Inflammatory macrophage (primary cell): ENCODE data around the gene RNASEH2B.

Experiments used
- DNase-seq, 2 donors: peaks; one replicate each; pipeline ENCODE4 v3.0.0-alpha.2; 2020 to 2022
- total RNA-seq, 18 experiments: gene quantifications; one replicate each; lab custom pipeline; 2026; ENCODE audit warnings: mixed read lengths in 6 of 18, inconsistent platforms in 2 of 18; lab: John Stamatoyannopoulos, UW

Gene RNASEH2B, protein sequence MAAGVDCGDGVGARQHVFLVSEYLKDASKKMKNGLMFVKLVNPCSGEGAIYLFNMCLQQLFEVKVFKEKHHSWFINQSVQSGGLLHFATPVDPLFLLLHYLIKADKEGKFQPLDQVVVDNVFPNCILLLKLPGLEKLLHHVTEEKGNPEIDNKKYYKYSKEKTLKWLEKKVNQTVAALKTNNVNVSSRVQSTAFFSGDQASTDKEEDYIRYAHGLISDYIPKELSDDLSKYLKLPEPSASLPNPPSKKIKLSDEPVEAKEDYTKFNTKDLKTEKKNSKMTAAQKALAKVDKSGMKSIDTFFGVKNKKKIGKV
- total RNA-seq: 17.4 to 59.1 (median 39.7) reads per million in 18 experiments

DNA sequence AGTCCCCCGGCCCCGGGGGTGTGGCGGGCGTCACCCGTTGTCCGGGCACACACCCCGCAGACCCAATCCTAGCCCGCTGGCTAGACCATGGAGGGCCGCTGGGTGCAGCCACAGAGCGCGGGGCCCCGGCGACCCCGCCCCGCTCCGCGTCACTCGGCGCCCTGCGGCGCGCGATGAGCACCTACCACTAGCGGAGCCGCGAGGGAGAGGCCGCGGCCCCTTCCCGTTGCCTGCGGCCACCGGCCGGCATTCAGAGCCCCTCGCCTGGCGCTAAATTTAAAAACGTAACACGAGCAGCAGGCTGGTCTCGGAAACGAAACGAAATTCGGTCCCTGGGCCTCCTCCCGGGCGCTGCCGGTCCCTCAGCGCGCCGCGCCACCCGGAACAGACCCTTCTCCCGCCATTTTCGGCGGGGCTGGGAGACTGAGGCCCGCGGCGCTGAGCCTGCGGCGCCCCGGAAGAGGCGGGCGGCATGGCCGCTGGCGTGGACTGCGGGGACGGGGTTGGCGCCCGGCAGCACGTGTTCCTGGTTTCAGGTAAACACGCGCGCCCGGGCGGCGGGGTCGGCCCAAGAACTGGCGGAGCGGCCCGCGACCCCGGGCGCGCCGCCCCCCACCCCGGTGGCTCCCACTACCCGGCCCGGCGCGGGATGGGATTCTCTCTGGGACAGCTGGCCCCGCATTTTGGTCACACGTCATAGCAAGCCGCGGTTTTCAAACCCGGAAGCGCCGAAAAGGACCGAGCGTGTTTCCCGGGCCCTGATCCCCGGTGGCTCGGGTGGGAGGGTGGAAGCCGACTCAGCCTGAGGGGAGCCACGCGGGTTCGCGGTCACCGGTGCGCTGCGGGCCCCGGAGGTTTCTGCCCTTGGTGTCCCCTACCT, at the start of gene RNASEH2B:
Gene RNASEH2B (plus strand): TSS at position 187 of the 880 bp plus-strand sequence. CDS start 286 bp downstream, at position 473.
- DNase-seq: peak; percentile 63 to 75

DNA sequence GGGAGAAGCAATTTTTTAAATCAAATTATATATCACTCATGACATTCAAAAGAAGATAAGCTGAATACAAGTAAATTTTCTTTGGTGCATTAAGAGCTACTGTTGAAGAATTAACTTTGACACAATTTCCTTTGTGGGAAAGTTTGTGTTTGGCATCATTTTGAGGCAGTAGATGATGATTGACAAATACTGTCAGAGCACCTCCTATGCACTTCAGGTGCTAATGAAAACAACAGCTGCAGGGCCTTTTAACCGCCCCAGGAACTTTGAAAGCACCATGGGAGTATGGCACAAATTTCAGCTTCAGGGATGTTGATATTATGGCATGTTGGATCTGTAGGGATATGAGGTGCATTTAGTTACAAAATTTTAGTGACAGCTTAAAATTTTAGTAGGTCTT, 45.1 kb upstream of the RNASEH2B start:
- no peak for DNase-seq

DNA sequence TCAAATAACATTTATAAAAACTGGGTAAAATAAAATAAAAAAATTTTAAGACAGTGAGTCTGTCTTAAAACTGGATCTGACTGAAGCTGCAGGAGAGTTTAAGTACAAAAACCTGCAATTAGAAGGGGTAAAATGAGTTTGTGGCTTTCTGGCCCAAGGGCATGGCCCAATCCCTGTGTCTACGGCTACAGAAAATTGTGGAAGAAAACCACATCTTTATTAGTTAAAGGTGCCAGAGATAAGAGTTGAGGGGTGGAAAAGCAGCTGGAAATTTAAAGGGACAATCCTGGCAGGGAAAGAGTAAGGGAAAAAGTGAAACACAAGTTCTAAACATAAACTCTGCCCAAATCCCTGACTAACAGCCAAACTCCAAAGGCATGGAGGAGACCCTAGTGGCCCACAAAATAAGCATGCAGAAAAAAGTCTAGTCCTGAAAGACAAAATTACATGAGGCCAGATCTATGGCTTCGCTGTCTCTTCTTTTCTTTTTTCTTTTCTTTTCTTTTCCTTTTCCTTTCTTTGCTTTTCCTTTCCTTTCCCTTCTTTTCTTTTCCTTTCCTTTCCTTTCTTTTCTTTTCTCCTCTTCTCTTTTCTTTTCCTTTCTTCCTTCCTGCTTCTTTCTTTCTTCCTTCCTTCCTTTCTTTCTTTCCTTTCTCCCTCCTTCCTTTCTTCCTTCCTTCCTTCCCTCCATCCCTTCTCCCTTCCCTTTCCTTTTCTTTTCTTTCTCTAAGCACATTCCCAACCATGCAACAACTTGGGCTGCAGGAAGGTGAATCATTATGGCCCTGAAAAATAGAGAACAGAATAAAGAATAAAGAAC, 42.6 kb upstream of the RNASEH2B start:
- no peak for DNase-seq

DNA sequence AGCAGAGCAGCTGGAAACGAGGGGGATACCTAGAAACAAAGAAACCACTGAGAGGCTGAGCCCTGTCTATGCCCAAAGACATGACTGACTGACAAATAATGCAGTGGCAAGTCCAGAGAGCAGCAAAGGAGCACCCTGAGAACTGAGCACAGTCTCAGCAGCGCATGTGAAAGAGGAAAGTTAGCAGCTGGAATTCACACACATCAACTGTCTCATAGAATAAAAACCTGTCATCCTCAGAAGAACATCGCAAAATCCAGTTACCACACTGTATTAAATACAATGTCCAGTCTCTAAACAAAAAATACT, 42.0 kb upstream of the RNASEH2B start:
- DNase-seq: no peak

DNA sequence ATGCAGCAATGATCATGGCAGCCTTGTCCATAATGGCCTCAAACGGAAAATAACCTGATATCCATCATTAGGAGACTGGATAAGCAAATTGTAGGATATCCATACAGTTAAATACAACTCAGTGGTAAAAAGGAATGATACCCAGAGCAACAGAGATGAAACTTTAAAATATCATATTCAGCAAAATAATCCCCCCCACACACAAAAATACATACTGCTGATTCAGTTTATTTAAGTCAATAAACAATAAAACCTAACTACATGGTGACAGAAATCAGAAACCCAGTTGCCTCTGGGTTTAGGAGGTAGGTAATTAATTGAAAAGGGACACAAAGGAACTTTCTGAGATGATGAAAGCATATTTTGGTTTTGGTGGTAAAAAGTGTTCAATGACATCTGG, 38.2 kb upstream of the RNASEH2B start:
- no peak for DNase-seq

DNA sequence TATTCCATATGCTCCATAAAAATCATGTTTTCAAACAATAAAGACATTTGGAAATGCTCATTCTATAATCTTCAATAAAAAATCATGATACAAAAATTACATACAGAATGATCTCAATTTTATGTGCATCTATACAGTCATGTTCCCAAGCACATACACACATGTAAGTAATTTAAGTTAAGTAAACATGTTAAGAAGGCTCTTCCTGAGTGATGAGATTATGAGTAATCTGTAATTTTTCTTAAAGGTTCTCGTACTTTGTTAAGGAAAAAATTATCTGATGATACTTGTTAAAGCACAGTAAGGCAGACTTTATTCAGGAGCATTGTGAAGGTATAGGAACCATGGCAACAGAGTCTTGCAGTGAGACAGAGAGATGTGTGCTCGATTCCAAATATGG, 36.1 kb upstream of the RNASEH2B start:
- no peak for DNase-seq

DNA sequence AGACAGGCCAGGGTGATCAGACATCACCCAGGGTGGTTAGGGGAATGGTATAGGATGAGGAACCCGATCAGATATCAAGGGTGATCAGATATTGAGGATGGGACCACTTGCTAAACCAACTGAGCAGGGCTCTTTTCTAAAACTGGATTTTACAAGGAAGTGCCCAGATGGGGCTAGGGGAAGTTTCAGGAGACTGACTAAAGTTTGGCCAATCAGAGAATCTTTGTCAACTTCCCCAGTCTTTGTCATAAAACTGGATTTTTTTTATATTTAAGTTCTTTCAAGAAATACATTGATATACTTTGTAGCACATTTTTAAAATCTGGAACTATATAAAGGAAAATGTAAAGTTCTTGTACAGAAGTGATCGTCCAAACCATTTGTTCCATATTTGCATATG, 35.6 kb upstream of the RNASEH2B start:
- peak in 1 of 2 donors; percentile 7 for DNase-seq

DNA sequence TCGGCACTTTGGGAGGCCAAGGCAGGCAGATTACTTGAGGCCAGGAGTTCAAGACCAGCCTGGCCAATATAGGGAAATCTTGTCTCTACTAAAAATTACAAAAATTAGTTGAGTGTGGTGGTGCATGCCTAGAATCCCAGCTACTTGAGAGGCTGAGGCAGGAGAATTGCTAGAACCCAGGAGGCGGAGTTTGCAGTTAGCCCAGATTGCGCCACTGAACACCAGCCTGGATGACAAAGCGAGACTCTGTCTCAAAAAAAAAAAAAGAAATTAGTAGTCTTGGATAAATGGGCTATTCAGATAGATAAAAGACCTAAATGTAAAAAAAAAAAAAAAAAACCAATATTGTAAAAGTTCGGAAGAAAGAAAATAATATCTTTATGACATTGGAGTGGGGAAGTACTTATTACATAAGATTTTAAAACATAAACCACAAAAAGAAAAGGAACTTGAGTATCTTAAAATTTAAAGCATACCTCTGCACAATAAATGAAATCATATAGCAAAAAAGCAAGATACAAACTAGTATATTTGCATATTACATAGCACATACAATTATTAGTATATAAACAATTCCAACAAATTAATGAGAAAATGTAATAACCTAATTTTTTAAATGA, 26.7 kb upstream of the RNASEH2B start:
- DNase-seq: peak; percentile 30 to 50

DNA sequence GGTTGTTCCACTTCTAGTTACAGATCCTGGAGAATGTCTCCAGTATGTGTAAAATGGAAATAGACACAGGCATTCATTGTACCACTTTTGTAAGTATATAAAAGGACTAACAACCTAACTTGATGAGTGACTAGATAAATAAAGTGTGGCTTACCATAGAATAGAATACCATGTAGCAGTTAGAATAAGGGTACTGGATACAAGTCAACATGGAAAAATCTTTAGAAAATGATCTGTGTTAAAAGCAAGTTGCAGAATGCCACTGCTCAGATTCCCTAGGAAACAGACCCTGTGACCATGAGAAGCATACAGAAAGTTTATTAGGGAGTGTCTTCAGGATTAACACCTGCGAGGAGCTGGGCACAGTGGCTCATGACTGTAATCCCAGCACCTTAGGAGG, 25.9 kb upstream of the RNASEH2B start:
- no peak for DNase-seq

DNA sequence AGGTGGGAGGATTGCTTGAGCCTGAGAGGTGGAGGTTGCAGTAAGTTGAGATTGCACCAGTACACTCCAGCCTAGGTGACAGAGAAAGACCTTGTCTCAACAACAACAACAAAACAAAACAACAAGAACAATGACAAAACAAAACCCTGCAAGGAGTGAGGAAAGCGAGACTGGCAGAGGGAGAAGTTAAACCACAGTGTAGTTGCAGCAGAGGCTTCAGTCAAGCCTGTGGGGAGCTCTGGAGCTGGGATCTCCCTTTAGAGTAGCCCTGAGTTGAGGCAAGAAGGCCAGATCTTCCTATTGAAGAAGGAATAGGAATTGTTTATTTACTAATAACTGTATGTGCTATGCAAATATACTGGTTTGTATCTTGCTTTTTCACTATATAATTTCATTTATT, 25.3 kb upstream of the RNASEH2B start:
- DNase-seq: peak; percentile 47 to 58

DNA sequence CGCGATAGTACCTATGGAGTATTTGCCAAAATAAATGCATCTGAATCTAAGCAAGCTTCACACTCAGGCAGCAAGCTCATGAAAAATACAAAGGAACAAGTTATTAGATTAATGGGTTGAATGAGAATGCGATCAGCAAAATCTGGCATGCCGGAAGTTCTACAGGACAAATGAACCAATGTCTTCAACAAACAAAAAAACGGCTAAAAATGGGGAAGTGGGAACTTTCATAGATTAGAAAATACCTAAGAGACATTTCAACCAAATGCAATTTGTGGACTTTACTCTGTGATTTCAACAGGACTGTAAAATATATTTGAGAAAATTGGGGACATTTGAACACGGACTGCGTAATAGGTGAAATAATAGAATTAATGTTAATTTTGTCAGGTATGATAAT, 22.4 kb upstream of the RNASEH2B start:
- peak in 1 of 2 donors; percentile 42 for DNase-seq

DNA sequence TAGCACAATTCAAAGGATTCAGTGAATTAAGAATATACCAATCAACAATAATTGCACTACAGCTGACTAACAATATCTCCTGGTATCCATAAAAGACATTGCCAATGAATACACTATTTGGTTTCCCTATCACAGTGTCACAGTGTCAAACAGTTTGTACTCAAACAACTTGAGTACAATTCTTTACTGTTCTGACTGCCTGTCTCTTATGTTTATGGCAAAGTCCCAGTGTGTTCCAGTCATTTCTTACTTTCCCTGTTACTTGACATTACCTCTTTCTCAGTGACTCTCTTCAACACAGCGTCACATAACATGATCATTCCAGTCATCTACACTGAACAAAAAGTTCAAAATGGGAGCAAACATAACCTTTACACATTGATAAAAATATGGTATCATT, 21.2 kb upstream of the RNASEH2B start:
- no peak for DNase-seq

DNA sequence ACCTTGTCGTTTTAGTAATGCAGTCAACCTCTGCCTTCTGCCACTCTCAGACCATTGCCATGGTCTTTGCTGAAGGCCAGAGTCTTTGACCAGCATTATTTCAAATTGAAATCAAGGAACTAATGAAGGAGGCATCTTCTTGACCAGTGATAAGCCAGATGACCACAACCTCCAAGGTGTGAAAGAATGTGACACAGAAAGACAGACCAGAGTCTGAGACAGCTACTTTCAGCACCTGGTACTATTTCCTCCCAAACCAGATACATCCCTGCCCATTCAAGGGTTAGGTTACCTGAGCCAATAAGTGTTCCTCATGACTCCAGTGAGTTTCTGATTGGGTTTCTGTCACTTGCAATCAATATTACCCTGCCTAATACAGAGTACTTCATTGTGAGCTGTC, 20.3 kb upstream of the RNASEH2B start:
- DNase-seq: no peak

DNA sequence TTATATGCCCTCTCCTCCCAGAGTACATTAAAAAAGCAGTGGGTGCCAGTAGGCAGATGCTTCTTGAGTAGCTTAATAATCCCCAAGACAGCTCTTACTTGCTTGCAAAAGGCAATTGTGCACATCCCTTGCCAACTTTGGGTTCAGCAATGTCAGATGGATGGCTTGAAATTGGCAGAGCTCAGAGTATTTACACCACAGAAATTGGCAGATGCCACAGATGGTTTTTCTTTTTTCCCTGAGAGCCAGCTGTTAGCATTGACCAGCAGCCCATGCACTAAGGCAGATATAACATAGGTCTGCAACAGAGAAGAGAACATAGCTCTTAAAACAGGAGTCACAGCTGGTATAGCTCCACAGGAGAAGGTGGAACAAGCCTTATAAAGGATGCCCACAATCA, 18.4 kb upstream of the RNASEH2B start:
- DNase-seq: no peak

DNA sequence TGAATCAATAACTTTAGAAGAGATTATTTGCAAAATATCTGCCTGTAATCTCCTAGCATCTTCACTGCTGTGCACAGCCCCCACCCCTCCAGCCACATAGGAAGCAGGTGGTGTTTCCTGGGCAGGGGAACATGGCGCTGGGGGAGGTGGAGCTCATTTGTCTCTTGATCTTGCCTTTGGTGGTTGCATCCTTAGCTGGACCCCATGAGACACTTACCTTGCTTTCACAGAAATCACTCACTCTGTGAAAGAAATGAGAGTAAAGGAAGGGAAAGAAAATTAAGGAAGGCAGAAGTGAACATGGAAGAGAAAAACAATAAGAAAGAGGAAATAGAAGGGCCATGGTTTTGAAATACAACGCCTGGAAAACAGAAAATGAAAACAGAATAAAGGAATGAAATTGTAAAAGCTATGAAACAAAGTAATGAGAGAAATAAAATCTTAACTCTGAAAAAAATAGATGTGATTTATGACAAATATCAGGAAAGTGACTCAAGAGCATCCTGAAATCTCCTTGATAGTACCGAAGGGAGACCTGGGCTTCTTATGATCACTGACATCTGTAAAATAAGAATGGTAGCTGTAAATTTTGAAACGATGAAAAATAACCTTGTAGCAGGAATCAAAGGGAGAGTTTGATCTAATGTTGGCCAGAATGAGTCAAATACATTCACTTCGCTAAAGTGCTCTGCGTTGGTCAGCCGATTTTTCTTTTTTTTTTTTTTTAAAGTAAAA, 17.2 kb upstream of the RNASEH2B start:
- DNase-seq: no peak

DNA sequence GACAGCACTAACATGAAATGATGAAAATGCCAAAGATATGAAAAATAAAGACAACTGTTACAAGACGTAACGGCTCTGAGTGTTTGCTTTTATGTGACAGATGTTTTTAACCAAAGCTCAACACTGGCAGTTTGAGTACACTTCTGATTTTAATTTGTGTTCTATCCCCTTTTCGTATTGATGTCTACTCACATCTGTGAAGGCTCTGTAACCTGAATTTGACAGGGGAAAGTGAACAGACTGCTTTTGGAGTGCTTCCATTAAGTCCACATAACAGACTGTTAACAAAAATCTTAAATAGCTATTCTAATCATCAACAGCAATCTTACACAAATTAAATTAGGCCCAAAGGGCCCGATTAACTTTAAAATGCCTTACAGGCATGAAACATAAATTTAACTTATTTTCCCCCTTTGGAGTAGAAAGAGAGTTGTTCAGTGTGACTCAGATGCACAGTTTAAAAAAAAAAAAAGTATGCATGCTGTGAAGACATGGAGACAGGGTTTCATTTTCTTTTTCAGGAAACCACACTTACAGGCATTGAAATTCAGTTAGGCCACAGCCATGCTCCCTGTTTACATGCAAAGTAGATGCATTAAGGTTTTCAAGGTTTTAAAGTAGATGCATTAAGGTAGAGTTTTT, 16.3 kb upstream of the RNASEH2B start:
- DNase-seq: peak; percentile 25 to 35

DNA sequence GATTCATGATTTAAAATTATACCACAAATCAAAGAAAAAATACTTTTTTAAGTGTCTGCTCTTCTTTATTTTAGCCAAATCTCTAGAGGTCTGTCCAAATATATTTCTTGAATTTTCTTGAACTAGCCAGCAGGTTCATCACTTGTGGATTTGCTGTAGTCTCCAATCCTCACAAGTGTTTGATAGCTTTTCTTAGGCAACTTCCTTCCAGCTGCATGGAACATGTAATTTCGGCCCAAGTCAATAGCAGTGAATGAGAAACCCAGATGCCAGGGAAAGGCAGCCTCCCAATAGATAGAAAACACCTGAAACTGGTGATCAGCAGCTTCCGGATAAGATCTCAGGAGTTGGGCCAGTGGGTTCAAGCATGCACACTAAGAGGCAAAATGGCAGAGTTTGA, 15.6 kb upstream of the RNASEH2B start:
- no peak for DNase-seq

DNA sequence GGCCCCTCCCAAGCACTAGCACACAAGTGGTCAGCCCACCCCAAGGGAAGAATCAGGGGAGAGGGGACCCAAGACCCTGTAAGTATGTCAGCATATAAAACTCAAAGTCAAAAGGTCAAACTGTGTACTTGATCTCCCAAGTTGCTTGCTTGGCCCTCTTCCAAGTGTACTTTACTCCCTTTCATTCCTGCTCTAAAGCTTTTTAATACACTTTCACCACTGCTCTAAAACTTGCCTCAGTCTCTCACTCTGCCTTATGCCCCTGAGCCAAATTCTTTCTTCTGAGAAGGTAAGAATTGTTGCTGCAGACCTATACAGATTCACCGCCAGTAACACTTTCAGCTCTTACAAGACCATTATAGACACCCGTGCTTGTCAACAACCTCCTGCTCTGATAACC, 15.1 kb upstream of the RNASEH2B start:
- DNase-seq: no peak

DNA sequence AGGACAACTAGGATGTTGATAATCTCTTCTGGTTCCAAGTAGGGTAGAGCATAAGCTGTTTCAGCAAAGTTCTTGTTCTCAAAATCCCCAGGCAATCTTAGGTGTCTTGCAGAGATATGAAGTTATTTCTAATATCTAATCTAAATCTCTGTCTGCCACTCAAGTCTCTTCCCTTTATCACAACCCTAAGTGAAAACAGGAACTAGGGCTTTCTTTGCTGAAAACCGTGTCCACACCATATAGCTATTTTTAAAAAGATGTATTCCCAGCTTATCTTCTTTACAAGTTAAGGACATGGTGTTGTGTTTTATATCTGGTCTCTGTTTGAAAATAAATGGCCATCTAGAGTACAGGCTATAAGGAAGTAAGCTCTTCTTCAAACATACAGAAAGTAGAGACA, 11.3 kb upstream of the RNASEH2B start:
- no peak for DNase-seq

DNA sequence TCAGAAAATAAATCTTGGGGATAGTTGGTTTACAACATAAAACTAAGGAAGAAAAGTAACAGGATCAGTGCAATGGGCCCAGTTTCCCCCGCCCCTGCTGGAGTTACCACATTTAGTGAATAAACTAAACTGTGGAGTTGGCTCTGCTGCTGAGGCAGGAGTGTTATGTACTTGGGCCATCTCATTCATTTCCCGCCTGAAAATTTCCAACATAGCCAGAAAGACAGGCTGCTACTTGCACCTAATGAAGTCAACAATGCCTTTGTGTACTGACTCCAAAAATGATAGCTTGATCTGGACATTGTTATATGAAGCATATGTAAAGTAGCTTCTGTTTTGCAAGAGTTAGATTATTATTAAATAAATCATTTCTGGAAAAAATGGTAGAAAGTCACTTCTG, 7.9 kb upstream of the RNASEH2B start:
- no peak for DNase-seq

DNA sequence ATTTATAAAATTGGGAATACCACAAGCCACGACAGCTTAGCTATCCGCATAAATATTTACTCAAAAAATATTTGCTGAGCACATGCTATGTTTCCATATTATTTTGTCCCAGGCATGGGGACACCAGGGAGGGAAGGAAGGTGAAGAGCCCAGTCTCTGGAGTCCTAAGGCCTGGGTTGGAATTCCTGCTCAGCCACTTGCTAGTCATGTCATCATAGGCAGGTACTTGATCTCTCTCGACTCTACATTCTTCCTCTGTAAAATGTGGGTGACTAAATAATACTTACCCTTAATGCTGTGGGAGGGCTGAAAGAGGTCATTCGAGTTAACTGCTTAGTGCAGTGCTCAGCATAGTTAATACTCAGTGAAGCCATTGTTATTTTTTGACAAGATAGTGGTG, 4.3 kb upstream of the RNASEH2B start:
- DNase-seq: no peak

DNA sequence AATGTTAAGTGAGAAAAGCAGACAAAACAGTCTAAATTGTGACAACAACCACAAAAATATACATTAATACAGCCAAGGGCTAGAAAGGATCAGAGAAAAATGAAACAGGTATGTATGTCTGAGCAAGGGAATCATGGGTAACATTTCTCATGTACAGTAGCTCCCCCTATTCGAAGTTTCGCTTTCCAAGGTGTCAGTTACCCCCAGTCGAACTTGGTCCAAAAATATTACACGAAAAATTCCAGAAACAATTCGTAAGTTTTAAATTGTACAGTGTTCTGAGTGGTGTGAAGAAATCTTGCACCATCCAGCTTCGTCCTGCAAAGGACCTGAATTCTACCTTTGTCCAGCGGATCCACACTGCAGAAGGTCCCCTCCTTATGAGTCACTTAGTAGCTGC, 1.8 kb upstream of the RNASEH2B start:
- no peak for DNase-seq
